NCI-H1436 (cell line): ENCODE results near the gene IFITM5.
A peak's percentile ranks its signal among the peaks of the same experiment; 100 is the strongest.

ENCODE experiments used
- DNase-seq: peaks from one replicate; lab custom pipeline; 2025; lab: John Stamatoyannopoulos, UW

Gene IFITM5

GRCh38 chr11:266676-267439 is 32.5 kb downstream of the IFITM5 start:
- DNase-seq: no peak

- DNase-seq: no peak
Observed at GRCh38 chr11:261624-262023, 37.7 kb downstream of the IFITM5 start.

GRCh38 chr11:259413-259812 is 39.9 kb downstream of the IFITM5 start:
- DNase-seq: no peak

- DNase-seq: no peak
Observed at GRCh38 chr11:257766-258493, 41.4 kb downstream of the IFITM5 start.

GRCh38 chr11:256952-257737 is 42.2 kb downstream of the IFITM5 start:
- no peak for DNase-seq

- DNase-seq: no peak
Observed at GRCh38 chr11:255816-256215, 43.5 kb downstream of the IFITM5 start.

- DNase-seq: no peak
Observed at GRCh38 chr11:255176-255575, 44.1 kb downstream of the IFITM5 start.

GRCh38 chr11:253886-254270 is 45.4 kb downstream of the IFITM5 start:
- DNase-seq: no peak

- DNase-seq: no peak
Observed at GRCh38 chr11:253160-253885, 46.0 kb downstream of the IFITM5 start.

GRCh38 chr11:252666-253065 is 46.7 kb downstream of the IFITM5 start:
- DNase-seq: no peak

- no peak for DNase-seq
Observed at GRCh38 chr11:251550-251949, 47.8 kb downstream of the IFITM5 start.

- peak; percentile 4 for DNase-seq
Observed at GRCh38 chr11:250740-251299, 48.5 kb downstream of the IFITM5 start.

GRCh38 chr11:250274-250673 is 49.1 kb downstream of the IFITM5 start:
- DNase-seq: no peak

GRCh38 chr11:249062-249461 is 50.3 kb downstream of the IFITM5 start:
- DNase-seq: no peak
